Stimulated activated CD4-positive, alpha-beta T cell treated with anti-CD3 and anti-CD28 coated beads, Interleukin-2, amount 100 ng/mL, for 48 hours (primary cell): ENCODE results near the gene OSGEP.
A peak's percentile ranks its signal among the peaks of the same experiment; 100 is the strongest.

Experiments
- DNase-seq, 2 donors: peaks; one replicate each; pipeline ENCODE4 v3.0.0-alpha.2; 2020

Gene OSGEP

DNA sequence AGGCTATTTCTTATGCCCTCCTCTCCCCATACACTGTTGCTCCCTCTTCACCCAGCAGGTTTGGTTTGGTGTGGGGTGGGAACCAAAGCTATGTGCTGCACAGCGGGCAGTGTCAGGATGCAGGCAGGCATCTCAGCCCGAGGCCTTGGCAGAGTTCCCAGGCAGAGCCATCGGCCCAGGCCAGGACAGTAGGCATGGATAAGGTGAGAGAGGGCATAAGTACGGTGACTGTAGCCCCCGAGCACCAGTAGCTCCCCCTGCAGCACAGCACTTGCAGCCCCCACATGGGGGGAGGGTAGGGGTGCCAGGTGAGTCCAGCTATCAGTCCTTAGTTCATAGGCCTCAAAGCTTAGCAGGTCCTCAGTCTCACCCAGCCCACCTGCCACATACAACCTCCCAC, 25.8 kb downstream of the OSGEP start:
- DNase-seq = no peak

DNA sequence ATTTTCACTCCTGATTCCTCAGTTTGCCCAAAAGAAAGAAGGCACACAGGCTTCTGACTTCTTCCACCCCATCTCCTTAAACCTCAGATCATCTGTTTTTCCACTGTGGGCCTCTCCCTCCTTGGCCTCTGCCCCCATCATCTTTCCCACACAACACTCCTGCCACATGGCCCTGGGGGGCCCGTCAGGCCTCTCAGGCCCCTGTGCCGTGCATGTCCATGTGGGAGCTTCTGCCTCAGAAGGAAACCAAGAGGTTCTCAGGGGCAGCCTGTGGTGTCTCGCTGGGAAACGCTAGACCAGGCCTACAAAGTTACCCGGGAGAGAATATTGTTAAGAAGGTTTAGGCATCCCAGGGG, 26.6 kb downstream of the OSGEP start:
- no peak for DNase-seq

GRCh38 chr14:20427231-20428009, 27.2 kb downstream of the OSGEP start:
- DNase-seq = no peak

DNA sequence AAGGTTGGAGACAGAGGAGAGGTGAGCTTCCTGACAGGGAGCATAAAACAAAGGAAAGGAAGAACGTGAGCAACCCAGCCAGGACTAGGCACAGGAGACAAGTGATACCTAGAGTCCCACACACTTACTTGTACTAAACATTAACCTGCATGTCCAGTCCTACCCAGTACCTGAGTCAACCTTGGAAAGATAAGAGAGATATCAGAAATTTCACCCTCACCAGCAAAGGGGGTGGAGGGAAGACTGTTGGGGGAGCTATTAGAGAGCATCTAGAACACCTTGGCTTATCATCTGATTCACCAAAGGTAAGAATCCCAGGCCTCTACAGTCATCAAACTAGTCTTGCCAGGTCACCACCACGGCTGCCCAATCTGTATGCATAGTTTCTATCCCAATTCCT, 29.8 kb downstream of the OSGEP start:
- no peak for DNase-seq

- no peak for DNase-seq
Observed at GRCh38 chr14:20422886-20423285, 31.7 kb downstream of the OSGEP start.

- DNase-seq = no peak
Observed at GRCh38 chr14:20421267-20421666, 33.3 kb downstream of the OSGEP start.

- DNase-seq = no peak
Observed at GRCh38 chr14:20419419-20419818, 35.2 kb downstream of the OSGEP start.

GRCh38 chr14:20418501-20418909, 36.1 kb downstream of the OSGEP start:
- no peak for DNase-seq

- DNase-seq = no peak
Observed at GRCh38 chr14:20417250-20418186, 37.1 kb downstream of the OSGEP start.

DNA sequence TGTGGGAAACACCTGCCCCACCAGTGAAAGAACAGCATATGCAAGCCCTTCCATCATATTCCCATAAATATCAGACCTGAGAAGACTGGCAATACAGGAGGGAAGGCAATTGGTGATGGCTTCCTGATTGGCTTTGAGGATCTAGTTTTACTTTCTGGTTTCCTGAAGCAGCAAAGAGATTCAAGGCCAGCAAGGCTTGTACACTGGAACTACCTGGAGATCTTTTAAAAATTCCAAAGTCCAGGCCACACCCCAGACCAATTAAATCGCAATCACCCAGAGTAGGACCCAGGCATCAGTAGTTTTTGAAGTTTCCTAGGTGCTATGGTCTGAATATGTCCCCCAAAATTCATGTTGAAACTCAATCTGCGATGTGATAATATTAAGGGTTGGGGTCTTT, 38.4 kb downstream of the OSGEP start:
- no peak for DNase-seq

GRCh38 chr14:20415782-20416206, 38.8 kb downstream of the OSGEP start:
- peak in 1 of 2 donors; percentile 24 for DNase-seq

GRCh38 chr14:20413744-20414082, 40.9 kb downstream of the OSGEP start:
- DNase-seq = peak in 1 of 2 donors; percentile 17

DNA sequence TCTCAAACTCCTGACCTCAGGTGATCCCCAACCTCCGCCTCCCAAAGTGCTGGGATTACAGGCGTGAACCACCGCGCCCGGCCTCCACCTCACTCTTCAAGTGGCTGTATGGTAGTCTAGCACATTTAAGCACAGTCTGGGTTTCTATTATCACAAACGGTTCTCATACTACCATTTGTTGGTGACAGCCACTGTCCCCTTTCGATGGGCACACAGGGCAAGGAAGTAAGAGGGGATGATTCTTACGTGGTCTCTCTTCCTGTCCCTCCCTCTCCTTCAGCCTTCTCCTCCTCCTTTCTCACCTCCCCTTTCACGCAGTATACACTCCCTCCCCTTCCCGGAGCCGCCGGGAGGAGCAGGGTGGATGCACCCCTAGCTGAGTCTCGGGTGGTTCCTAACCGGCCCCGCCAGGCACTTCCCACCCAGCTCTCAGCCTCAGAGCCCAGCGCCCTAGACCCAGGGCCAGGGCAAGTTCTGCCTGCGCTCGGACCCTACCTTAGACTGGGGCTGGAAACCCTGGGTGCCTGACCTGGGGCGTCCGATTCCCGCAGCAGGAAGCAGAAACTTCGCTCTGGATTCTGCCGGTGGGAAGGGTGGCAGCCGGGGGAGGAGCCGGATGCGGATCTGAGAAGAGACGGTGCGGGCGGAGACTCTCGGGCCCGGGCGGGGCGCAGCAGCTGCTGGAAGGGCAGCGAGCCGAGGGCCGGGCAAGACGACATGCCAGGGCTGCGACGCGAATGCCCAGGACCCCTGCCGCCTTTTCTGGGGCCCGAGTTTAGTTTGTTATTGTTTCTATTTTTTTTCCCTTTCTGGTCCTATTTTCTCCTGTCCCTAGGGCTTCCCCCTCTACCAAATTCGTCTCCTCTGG, 41.5 kb downstream of the OSGEP start, which contains the start of gene TEP1:
TEP1 (minus strand) TSS at position 626 of the 868 bp plus-strand sequence. CDS start 5,062 bp downstream, outside the sequence.
- DNase-seq = peak; percentile 71 to 75

GRCh38 chr14:20412411-20412810, 42.2 kb downstream of the OSGEP start:
- DNase-seq = no peak

DNA sequence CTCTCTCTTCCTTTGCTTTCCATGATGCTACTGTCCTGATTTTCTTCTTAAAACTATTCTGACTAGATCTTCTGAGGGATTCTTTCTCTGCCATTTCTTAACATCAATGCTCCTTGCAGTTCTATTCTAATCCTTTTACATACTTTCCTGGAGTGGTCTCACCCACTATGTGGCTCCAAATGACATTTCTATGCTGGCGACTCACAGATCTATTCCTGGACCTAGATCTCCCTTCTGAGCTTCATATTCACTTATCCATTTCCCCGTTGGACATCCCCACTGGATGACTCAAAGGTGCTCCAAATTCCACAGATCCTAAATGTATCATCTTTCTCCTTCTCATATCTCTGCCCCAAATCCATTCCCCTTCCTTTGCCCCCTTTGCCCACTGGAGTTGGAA, 45.4 kb downstream of the OSGEP start:
- no peak for DNase-seq

DNA sequence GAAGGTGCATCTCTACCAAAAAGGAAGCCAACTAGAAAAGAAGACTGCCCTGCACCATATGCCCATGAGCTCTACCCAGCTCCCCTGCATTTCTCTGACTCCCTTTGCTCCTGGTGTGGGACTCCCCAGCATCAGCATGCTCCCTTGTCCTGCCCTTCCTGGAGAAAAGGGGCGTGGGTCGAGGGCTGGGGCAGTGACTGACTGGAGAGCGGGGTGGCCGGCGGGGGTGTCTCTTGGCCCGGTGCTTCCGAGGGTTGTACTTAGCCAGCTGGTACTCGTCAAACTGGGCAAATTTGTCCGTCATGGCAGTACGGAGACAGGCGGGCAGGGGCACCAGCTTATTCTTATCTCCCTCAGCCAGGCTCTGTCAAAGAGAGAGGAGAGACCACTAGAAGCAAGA, 51.1 kb downstream of the OSGEP start:
- no peak for DNase-seq

DNA sequence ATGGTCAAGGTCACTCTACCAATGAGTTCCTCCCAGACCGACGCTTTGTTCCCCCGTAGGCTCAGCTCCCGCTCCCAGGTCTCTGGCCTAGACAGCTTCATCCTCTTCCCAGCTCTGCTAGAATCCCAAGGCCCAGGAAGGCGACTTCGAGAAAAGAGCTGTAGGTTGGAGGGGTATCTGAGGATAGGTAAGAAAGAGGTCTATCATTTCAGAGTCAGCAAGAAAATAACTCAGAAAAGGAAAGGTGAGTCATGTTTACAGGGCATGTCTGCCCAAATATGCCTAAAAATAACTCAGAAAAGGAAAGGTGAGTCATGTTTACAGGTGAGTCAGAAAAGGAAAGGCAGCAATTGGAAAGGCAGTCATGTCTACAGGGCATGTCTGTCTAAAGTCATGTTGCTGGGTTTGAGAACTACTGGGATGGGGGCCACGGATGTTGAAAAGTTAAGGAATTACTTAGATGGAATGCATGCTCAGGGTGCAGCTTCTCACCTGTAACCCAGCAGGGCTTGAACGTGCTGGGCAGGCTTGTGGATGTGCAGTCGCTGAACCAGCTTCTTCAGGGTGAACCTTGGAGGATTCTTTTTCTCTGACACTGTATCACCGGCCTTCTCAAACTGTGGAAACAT, 53.5 kb downstream of the OSGEP start:
- peak in 1 of 2 donors; percentile 10 for DNase-seq

- no peak for DNase-seq
Observed at GRCh38 chr14:20400589-20400964, 54.0 kb downstream of the OSGEP start.

GRCh38 chr14:20397511-20397910, 57.1 kb downstream of the OSGEP start:
- no peak for DNase-seq
